A549 (cell line): Measurements from ENCODE around the gene UBTD1. TPM values are rescaled to one million over a fixed set of nuclear protein-coding genes. Genes with fewer than 3 reads are reported as not detected.

Source experiments
- ATAC-seq, 2 experiments: fragments of 200-7000 bp in 1 of 2; fragments of >200 bp in 1 of 2; cut with Nextera tagmentation in 1 of 2; cut with Tn5 transposase in 1 of 2; 3 replicates each; pipeline versions ENCODE4 v1.8.0 to v1.9.1; 2018 to 2020; ENCODE audit warnings: mild to moderate bottlenecking in 1 of 2, moderate library complexity in 1 of 2
- CTCF ChIA-PET: fragments of 300-600 bp; sonication (Branson Sonifier 250); formaldehyde crosslinking; extraction: SDS; loops from one replicate; lab custom pipeline; 2021; ENCODE audit warnings: antibody characterized with exemption, inconsistent platforms; lab: Yijun Ruan, JAX
- POLR2A ChIA-PET: fragments of 350-600 bp; formaldehyde crosslinking; extraction: SDS; loops from one replicate; lab custom pipeline; 2021; ENCODE audit warnings: antibody characterized with exemption, inconsistent platforms; lab: Yijun Ruan, JAX
- DNase-seq, 2 experiments: peaks; one replicate each; pipeline versions ENCODE4 v3.0.0 to v3.0.0-alpha.2; 2011 to 2016; ENCODE audit warnings: low read depth in 1 of 2, low spot score in 1 of 2
- FAIRE-seq: peaks from 2 replicates; lab custom pipeline; 2011; peaks lifted over from hg19 to GRCh38; lab: Jason Lieb, UNC
- H3K27ac ChIP-seq, 2 experiments: fragments of >200 bp; sonication (Bioruptor Twin); formaldehyde crosslinking; 3 replicates each; pipeline ENCODE4 v1.5.1; 2016 to 2017
- H3K4me1 ChIP-seq: fragments of >200 bp; sonication (Bioruptor Twin); formaldehyde crosslinking; 3 replicates; pipeline ENCODE4 v1.6.1; 2016
- H3K4me2 ChIP-seq: fragments of >200 bp; sonication (Bioruptor Twin); formaldehyde crosslinking; 3 replicates; pipeline ENCODE4 v1.6.1; 2016
- H3K4me3 ChIP-seq: fragments of >200 bp; sonication (Bioruptor Twin); formaldehyde crosslinking; 3 replicates; pipeline ENCODE4 v1.5.1; 2016
- H3K9me3 ChIP-seq: fragments of >200 bp; sonication (Bioruptor Twin); formaldehyde crosslinking; 3 replicates; pipeline ENCODE4 v1.6.1; 2016
- CEBPB ChIP-seq, 2 experiments: fragments of >200 bp in 1 of 2; sonication (Bioruptor Twin) in 1 of 2; formaldehyde crosslinking in 1 of 2; IDR thresholded peaks; 2 replicates each; pipeline ENCODE4 v1.6.1; 2012 to 2016
- EHF ChIP-seq: fragments of 250-450 bp; sonication (Bioruptor Pico); IDR thresholded peaks from 2 replicates; pipeline ENCODE4 v1.5.0; 2020; ENCODE audit warnings: mild to moderate bottlenecking
- EP300 ChIP-seq, 2 experiments: fragments of >200 bp; sonication (Bioruptor Twin); formaldehyde crosslinking; IDR thresholded peaks; 2 replicates in 1 of 2; 3 replicates in 1 of 2; pipeline ENCODE4 v1.6.1; 2016 to 2017
- ESRRA ChIP-seq: fragments of 150-350 bp; IDR thresholded peaks from 2 replicates; pipeline ENCODE4 v1.6.1; 2014; ENCODE audit warnings: mild to moderate bottlenecking, low read length, borderline replicate concordance
- FOXS1 ChIP-seq: fragments of 250-450 bp; sonication (Bioruptor Pico); IDR thresholded peaks from 2 replicates; pipeline ENCODE4 v1.5.0; 2020; ENCODE audit warnings: mild to moderate bottlenecking, moderate library complexity
- HDAC2 ChIP-seq: fragments of 200-600 bp; sonication (generic); IDR thresholded peaks from 2 replicates; pipeline ENCODE4 v1.6.1; 2016
- HEYL ChIP-seq: fragments of 250-450 bp; sonication (Bioruptor Pico); IDR thresholded peaks from 2 replicates; pipeline ENCODE4 v1.8.0; 2021; ENCODE audit warnings: mild to moderate bottlenecking, moderate library complexity
- HOXA7 ChIP-seq: fragments of 250-450 bp; sonication (Bioruptor Pico); IDR thresholded peaks from 2 replicates; pipeline ENCODE4 v1.5.0; 2020; ENCODE audit warnings: mild to moderate bottlenecking, moderate library complexity
- HOXB5 ChIP-seq: fragments of 250-450 bp; sonication (Bioruptor Pico); IDR thresholded peaks from 2 replicates; pipeline ENCODE4 v1.5.0; 2020; ENCODE audit warnings: mild to moderate bottlenecking, moderate library complexity
- JUNB ChIP-seq: fragments of >200 bp; sonication (Bioruptor Twin); formaldehyde crosslinking; IDR thresholded peaks from 2 replicates; pipeline ENCODE4 v1.6.1; 2016
- KDM5A ChIP-seq: fragments of 200-600 bp; sonication (generic); IDR thresholded peaks from 2 replicates; pipeline ENCODE4 v1.6.1; 2016; ENCODE audit warnings: antibody characterized with exemption, mild to moderate bottlenecking
- NFE2L2 ChIP-seq: fragments of 150-350 bp; conservative IDR thresholded peaks from 2 replicates; pipeline ENCODE4 v1.6.1; 2014; ENCODE audit warnings: low read length
- NPAS2 ChIP-seq: fragments of 250-450 bp; sonication (Bioruptor Pico); IDR thresholded peaks from 2 replicates; pipeline ENCODE4 v1.8.0; 2022; ENCODE audit warnings: mild to moderate bottlenecking, moderate library complexity, borderline replicate concordance
- NR3C1 ChIP-seq: fragments of >200 bp; sonication (Bioruptor Twin); formaldehyde crosslinking; IDR thresholded peaks from 3 replicates; pipeline ENCODE4 v1.6.1; 2017
- PHF8 ChIP-seq: fragments of 200-600 bp; sonication (generic); IDR thresholded peaks from 2 replicates; pipeline ENCODE4 v1.6.1; 2016; ENCODE audit warnings: low read depth, mild to moderate bottlenecking, antibody characterized with exemption, moderate library complexity, borderline replicate concordance
- POLR2A ChIP-seq: IDR thresholded peaks from 2 replicates; pipeline ENCODE4 v1.6.1; 2012; ENCODE audit warnings: mild to moderate bottlenecking, low read length
- RARB ChIP-seq: fragments of 250-450 bp; sonication (Bioruptor Pico); IDR thresholded peaks from 2 replicates; pipeline ENCODE4 v1.8.0; 2021; ENCODE audit warnings: mild to moderate bottlenecking, moderate library complexity
- RCOR1 ChIP-seq: fragments of 150-350 bp; IDR thresholded peaks from 2 replicates; pipeline ENCODE4 v1.6.1; 2014; ENCODE audit warnings: antibody characterized with exemption, low read length, low read depth
- RNF2 ChIP-seq: fragments of 200-600 bp; sonication (generic); IDR thresholded peaks from 2 replicates; pipeline ENCODE4 v1.6.1; 2016; ENCODE audit warnings: low read depth, mild to moderate bottlenecking, antibody characterized with exemption, moderate library complexity, borderline replicate concordance
- TFCP2L1 ChIP-seq: fragments of 250-450 bp; sonication (Bioruptor Pico); IDR thresholded peaks from 2 replicates; pipeline ENCODE4 v1.5.0; 2021; ENCODE audit warnings: mild to moderate bottlenecking
- ZNF302 ChIP-seq: fragments of 250-450 bp; sonication (Bioruptor Pico); IDR thresholded peaks from 2 replicates; pipeline ENCODE4 v1.9.0; 2021; ENCODE audit warnings: inconsistent platforms, mild to moderate bottlenecking, moderate library complexity
- ZSCAN20 ChIP-seq: fragments of 250-450 bp; sonication (Bioruptor Pico); IDR thresholded peaks from 2 replicates; pipeline ENCODE4 v1.8.0; 2022; ENCODE audit warnings: mild to moderate bottlenecking, moderate library complexity
- WGBS: methylation state at CpG from one replicate; pipeline ENCODE4 v1.1.6; 2017; ENCODE audit errors: missing lambda C conversion rate; 5-methylcytosine and 5-hydroxymethylcytosine counted together
- polyA plus RNA-seq, 4 experiments: library from polyadenylated mRNA; depleted of rRNA in 3 of 4; stranded (reverse); fragments of >200 nt; fragmentation: RNase III in 1 of 4; extraction: RNeasy Plus Mini Kit Qiagen cat#74134 plus additional on column Dnase treatment in 1 of 4; gene quantifications; 2 replicates in 3 of 4; 3 replicates in 1 of 4; pipeline ENCODE4 v1.2.3, GENCODE V29; 2011 to 2017
- TF ChIP-seq, protein P1 (sequence below): IDR thresholded peaks from 2 replicates; pipeline ENCODE4 v1.6.1; 2012
- TF ChIP-seq, protein P2 (sequence below): fragments of 250-450 bp; sonication (Bioruptor Pico); IDR thresholded peaks from 2 replicates; pipeline ENCODE4 v1.5.0; 2021; ENCODE audit warnings: mild to moderate bottlenecking, moderate library complexity, borderline replicate concordance
- TF ChIP-seq, protein P3 (sequence below): IDR thresholded peaks from 2 replicates; pipeline ENCODE4 v1.6.1; 2012
- TF ChIP-seq, protein P4 (sequence below): fragments of 450-650 bp; IDR thresholded peaks from 2 replicates; pipeline ENCODE4 v1.6.1; 2014; ENCODE audit warnings: antibody characterized with exemption
- TF ChIP-seq, protein P5 (sequence below): fragments of 200-600 bp; sonication (generic); IDR thresholded peaks from 2 replicates; pipeline ENCODE4 v1.6.1; 2016; ENCODE audit warnings: antibody characterized with exemption, mild to moderate bottlenecking, moderate library complexity

The UBTD1 gene
- polyA plus RNA-seq, 2 of the 4 experiments (the other 2 are of a cell fraction): 5.9 to 11.6 TPM

DNA sequence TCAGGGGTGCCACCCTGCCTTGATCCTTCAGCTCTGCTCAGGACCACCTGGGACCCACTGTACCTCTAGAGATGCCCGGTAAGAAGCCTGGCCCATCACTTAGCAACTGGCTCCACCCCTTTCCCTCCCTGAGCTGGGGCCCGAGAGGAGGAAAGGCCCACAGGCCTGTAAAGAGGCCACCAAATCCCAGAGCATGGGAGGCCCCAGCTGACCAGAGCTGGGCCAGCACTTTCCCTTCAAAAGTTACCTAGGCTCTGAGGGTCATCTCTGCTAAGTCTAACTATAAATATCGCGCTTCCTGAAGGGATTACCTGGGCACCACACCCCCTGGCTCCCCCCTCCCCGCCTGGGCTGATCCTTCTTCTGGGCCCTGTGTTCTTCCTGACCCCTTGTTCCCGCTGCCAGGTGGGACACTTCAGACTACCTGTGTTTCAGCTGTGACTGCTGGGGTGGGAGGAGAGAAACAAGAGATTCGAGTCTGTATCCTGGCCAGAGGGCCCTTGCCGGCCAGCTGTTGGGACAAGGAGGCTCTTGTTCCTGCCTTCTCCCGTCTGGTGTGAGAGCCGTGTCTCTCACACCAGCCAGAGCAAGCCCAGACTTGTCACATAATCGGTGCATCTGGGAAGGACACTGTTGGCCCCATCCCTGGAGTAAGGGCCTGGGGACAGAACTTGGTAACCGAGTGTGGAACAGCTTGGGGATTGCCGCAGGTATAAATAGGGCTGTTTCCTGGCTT, 51.0 kb downstream of the UBTD1 start:
- no peak for DNase-seq
- TF ChIP-seq ESRRA: no peak
- no peak for TF ChIP-seq HDAC2
- no peak for TF ChIP-seq RNF2
- TF ChIP-seq RCOR1: no peak
- no peak for TF ChIP-seq ZNF302 (CRISPR knock-in tag)
- no peak for TF ChIP-seq CEBPB (IDR thresholded peaks at IDR 0.05)
- TF ChIP-seq, protein P1, sequence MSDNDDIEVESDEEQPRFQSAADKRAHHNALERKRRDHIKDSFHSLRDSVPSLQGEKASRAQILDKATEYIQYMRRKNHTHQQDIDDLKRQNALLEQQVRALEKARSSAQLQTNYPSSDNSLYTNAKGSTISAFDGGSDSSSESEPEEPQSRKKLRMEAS: no peak
- no peak for TF ChIP-seq NFE2L2
- TF ChIP-seq, protein P2, sequence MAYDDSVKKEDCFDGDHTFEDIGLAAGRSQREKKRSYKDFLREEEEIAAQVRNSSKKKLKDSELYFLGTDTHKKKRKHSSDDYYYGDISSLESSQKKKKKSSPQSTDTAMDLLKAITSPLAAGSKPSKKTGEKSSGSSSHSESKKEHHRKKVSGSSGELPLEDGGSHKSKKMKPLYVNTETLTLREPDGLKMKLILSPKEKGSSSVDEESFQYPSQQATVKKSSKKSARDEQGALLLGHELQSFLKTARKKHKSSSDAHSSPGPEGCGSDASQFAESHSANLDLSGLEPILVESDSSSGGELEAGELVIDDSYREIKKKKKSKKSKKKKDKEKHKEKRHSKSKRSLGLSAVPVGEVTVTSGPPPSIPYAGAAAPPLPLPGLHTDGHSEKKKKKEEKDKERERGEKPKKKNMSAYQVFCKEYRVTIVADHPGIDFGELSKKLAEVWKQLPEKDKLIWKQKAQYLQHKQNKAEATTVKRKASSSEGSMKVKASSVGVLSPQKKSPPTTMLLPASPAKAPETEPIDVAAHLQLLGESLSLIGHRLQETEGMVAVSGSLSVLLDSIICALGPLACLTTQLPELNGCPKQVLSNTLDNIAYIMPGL (CRISPR knock-in tag): no peak
- TF ChIP-seq POLR2A: no peak
- TF ChIP-seq HOXA7 (CRISPR knock-in tag): no peak
- TF ChIP-seq NR3C1: no peak
- TF ChIP-seq HOXB5 (CRISPR knock-in tag): no peak
- TF ChIP-seq TFCP2L1 (CRISPR knock-in tag): no peak
- no peak for TF ChIP-seq EP300 (IDR thresholded peaks at IDR 0.05)
- TF ChIP-seq, protein P3, sequence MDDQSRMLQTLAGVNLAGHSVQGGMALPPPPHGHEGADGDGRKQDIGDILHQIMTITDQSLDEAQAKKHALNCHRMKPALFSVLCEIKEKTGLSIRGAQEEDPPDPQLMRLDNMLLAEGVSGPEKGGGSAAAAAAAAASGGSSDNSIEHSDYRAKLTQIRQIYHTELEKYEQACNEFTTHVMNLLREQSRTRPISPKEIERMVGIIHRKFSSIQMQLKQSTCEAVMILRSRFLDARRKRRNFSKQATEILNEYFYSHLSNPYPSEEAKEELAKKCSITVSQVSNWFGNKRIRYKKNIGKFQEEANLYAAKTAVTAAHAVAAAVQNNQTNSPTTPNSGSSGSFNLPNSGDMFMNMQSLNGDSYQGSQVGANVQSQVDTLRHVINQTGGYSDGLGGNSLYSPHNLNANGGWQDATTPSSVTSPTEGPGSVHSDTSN: no peak
- ChIA-PET CTCF (interaction anchor here (0.9 to 10.8 kb wide), 7 partner anchors 12 to 142 kb away, joined by 3 to 218 read pairs (median 5); no protein-coding TSS in a partner anchor), POLR2A (no interaction called here)
- WGBS: 80% methylated on average over 13 of the region's 13 CpGs
- no peak for FAIRE-seq
- peaks cover 8% of the 10 kb centered on the region for H3K4me1 ChIP-seq
- no peak for ATAC-seq
- no peak overlapping the region for H3K4me3 ChIP-seq
- no peak overlapping the region for H3K4me2 ChIP-seq
- peak overlapping the region; percentile 26 to 74; a peak in 4 of 6 replicates for H3K27ac ChIP-seq
- no peaks in the 10 kb centered on the region for H3K9me3 ChIP-seq

DNA sequence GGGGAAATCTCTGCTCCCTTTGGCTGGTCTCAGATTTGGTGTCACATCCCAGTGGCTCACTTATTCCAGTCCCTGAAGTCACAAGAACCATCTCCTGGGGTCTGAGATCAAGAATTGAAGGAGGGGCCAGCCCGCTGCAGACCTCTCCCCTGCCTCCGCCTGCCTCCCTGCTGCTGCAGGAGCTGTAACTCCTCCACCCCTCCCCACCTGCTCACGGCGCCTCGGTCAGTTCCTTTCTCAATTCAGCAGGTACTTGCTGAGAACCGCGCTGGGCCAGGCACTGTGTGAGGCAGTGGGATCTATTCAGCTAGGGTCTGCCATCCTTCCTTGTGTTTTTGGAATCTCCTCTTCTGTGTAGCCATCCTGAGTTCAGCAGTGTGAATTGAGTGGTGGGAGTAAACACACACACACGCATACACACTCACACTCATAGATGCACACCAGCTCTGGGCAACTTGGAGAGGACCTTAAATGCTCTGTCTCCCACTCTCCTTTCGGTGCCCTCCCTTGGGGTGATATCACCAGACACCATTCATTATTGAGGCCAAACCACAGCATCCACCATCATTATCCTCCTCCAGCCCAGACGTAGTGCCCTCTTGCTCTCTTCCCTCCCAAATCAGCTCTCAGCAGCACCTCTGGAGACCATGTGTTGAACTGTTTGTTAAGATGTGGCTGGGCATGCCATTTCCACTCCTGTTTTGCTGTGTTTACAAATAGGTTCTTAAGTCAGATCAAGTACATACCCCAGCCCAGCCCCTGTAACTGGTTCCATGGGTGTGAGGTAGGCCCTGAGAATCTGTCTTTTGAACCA, 51.8 kb downstream of the UBTD1 start:
- 93% methylated on average over 10 of the region's 10 CpGs for WGBS
- H3K4me3 ChIP-seq: no peak overlapping the region
- no peak for FAIRE-seq
- H3K9me3 ChIP-seq: no peaks in the 10 kb centered on the region
- ChIA-PET POLR2A (no interaction called here), CTCF (interaction anchor here (0.9 to 12.4 kb wide), 9 partner anchors 13 to 143 kb away, joined by 3 to 218 read pairs (median 28); partner anchors contain the start of gene ANKRD2)
- ATAC-seq: no peak
- no peak for DNase-seq
- H3K4me1 ChIP-seq: peaks cover 8% of the 10 kb centered on the region
- no peak overlapping the region for H3K4me2 ChIP-seq
- peak overlapping the region; percentile 4 to 74; a peak in 3 of 6 replicates for H3K27ac ChIP-seq
- TF ChIP-seq EHF (no peak), HDAC2 (no peak), NR3C1 (no peak), KDM5A (no peak), TFCP2L1 (CRISPR knock-in tag) (no peak), FOXS1 (no peak), JUNB (no peak), PHF8 (no peak), RARB (CRISPR knock-in tag) (no peak), HEYL (CRISPR knock-in tag) (no peak), ZSCAN20 (CRISPR knock-in tag) (no peak), NPAS2 (CRISPR knock-in tag) (no peak)
- TF ChIP-seq, protein P4, sequence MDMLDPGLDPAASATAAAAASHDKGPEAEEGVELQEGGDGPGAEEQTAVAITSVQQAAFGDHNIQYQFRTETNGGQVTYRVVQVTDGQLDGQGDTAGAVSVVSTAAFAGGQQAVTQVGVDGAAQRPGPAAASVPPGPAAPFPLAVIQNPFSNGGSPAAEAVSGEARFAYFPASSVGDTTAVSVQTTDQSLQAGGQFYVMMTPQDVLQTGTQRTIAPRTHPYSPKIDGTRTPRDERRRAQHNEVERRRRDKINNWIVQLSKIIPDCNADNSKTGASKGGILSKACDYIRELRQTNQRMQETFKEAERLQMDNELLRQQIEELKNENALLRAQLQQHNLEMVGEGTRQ: no peak
- TF ChIP-seq, protein P5, sequence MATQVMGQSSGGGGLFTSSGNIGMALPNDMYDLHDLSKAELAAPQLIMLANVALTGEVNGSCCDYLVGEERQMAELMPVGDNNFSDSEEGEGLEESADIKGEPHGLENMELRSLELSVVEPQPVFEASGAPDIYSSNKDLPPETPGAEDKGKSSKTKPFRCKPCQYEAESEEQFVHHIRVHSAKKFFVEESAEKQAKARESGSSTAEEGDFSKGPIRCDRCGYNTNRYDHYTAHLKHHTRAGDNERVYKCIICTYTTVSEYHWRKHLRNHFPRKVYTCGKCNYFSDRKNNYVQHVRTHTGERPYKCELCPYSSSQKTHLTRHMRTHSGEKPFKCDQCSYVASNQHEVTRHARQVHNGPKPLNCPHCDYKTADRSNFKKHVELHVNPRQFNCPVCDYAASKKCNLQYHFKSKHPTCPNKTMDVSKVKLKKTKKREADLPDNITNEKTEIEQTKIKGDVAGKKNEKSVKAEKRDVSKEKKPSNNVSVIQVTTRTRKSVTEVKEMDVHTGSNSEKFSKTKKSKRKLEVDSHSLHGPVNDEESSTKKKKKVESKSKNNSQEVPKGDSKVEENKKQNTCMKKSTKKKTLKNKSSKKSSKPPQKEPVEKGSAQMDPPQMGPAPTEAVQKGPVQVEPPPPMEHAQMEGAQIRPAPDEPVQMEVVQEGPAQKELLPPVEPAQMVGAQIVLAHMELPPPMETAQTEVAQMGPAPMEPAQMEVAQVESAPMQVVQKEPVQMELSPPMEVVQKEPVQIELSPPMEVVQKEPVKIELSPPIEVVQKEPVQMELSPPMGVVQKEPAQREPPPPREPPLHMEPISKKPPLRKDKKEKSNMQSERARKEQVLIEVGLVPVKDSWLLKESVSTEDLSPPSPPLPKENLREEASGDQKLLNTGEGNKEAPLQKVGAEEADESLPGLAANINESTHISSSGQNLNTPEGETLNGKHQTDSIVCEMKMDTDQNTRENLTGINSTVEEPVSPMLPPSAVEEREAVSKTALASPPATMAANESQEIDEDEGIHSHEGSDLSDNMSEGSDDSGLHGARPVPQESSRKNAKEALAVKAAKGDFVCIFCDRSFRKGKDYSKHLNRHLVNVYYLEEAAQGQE: no peak
